AG04449 (cell line): ENCODE measurements around the gene SWAP70.

Experiments used
- CTCF ChIA-PET: fragments of 350-600 bp; formaldehyde crosslinking; extraction: SDS; loops from one replicate; lab custom pipeline; 2021; ENCODE audit warnings: antibody characterized with exemption; lab: Yijun Ruan, JAX
- POLR2A ChIA-PET: fragments of 400-600, 350-600 bp; formaldehyde crosslinking; extraction: SDS; loops from one replicate; lab custom pipeline; 2020; ENCODE audit warnings: antibody characterized with exemption, inconsistent platforms; lab: Yijun Ruan, JAX
- DNase-seq: peaks from one replicate; pipeline ENCODE4 v3.0.0-alpha.2; 2010; ENCODE audit warnings: low read depth, low spot score
- H3K4me3 ChIP-seq: 2 replicates; pipeline ENCODE4 v1.5.1; 2011; ENCODE audit warnings: low read depth, mild to moderate bottlenecking, control low read depth, low read length
- CTCF ChIP-seq: IDR thresholded peaks from one replicate; pipeline ENCODE4 v1.5.1; 2011; ENCODE audit warnings: mild to moderate bottlenecking, moderate library complexity, low read length, control low read depth, inconsistent platforms; ENCODE audit not compliant: insufficient read depth; ENCODE audit errors: missing control alignments

SWAP70 gene

GRCh38 chr11:9656864-9657263 is 7.0 kb upstream of the SWAP70 start:
- no peak for DNase-seq
- no peak overlapping the region for H3K4me3 ChIP-seq
- CTCF ChIA-PET = interaction anchor here (0.8 kb wide), 1 partner anchor 8 kb away, joined by 3 read pairs; no protein-coding TSS in a partner anchor
- TF ChIP-seq CTCF = no peak
- POLR2A ChIA-PET = no interaction called here

GRCh38 chr11:9657531-9657930 is 6.3 kb upstream of the SWAP70 start:
- no peak for DNase-seq
- no peak for TF ChIP-seq CTCF
- ChIA-PET POLR2A (no interaction called here), CTCF (interaction anchor here (0.8 kb wide), 1 partner anchor 9 kb away, joined by 3 read pairs; no protein-coding TSS in a partner anchor)
- no peak overlapping the region for H3K4me3 ChIP-seq

GRCh38 chr11:9660886-9661285 is 3.0 kb upstream of the SWAP70 start:
- DNase-seq = no peak
- ChIA-PET POLR2A (no interaction called here), CTCF (no interaction called here)
- no peak overlapping the region for H3K4me3 ChIP-seq
- no peak for TF ChIP-seq CTCF

GRCh38 chr11:9662273-9662672 is 1.6 kb upstream of the SWAP70 start:
- CTCF ChIA-PET = no interaction called here
- DNase-seq = no peak
- no peak overlapping the region for H3K4me3 ChIP-seq
- POLR2A ChIA-PET = interaction anchor here (0.6 kb wide), 1 partner anchor 21 kb away, joined by 4 read pairs; no protein-coding TSS in a partner anchor
- TF ChIP-seq CTCF = no peak

GRCh38 chr11:9664276-9665171 is 647 bp downstream of the SWAP70 start:
- ChIA-PET POLR2A (interaction anchor here (0.8 to 1.5 kb wide), 2 partner anchors 51 to 92 kb away, joined by 3 to 4 read pairs; no protein-coding TSS in a partner anchor), CTCF (interaction anchor here (0.7 to 1.4 kb wide), 7 partner anchors 13 to 51 kb away, joined by 3 to 6 read pairs (median 3); no protein-coding TSS in a partner anchor)
- DNase-seq = no peak
- TF ChIP-seq CTCF = no peak
- H3K4me3 ChIP-seq = peak overlapping the region; percentile 90

GRCh38 chr11:9665749-9666148 is 1.9 kb downstream of the SWAP70 start:
- DNase-seq = no peak
- H3K4me3 ChIP-seq = peak overlapping the region; percentile 90; the same call in 1 of the 2 replicates
- POLR2A ChIA-PET = no interaction called here
- TF ChIP-seq CTCF = no peak
- CTCF ChIA-PET = no interaction called here
